Daoy (cell line): ENCODE data around the gene BBLN. TPM values are rescaled to one million over a fixed set of nuclear protein-coding genes. Genes with fewer than 3 reads are reported as not detected.
"Not testable (repeated sequence)": the region's sequence is repeated elsewhere in the genome, so short reads cannot be mapped to it uniquely, and the experiment has no call there.

Source experiments
- DNase-seq: peaks from one replicate; pipeline ENCODE4 v3.0.0-alpha.2; 2015; ENCODE audit warnings: low read depth
- total RNA-seq: library from RNA; depleted of rRNA; stranded (reverse); fragments of >200 nt; shearing (Covaris generic); gene quantifications from 2 replicates; pipeline ENCODE4 v1.2.3, GENCODE V29; 2014

The BBLN gene
- total RNA-seq, 1 experiment from 2014 or later: 121 TPM

DNA sequence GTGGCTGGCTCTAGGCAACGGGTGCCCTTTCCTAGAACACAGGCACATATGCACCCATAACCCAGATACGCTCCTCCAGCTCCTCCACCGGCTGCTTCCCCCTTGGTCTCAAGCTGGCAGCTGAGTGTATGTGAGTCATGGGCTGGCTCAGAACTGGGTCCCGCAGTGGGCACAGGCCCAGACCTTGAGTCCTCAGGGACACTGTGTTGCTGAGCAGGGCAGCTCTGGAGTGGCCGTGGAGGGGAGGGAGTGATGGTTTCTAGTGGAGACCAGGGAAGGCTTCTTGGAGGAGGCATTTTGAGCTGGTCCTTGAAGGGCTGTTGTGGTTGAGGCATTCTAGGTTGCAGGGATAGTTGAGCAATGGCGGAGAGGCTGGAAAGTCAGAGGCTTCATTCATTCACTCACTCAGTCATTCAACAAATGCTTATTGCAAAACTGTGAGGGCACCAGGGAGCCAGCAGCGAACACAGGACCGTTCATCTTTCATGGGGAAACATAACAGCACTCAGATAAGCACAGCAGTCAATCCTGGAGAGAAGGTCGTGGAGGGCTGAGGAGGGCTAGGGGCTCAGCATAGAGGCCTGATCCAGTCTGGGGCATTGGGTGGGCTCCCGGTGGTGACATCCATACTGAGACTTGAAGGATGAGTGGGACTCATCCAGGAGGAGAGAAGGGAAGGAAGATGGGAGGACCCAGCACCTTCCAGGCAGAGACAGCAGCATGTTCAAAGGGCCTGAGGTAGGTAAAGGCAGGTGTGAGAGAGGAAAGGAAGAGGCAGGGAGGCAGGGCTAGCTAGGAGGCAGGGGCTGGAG, 2.4 kb downstream of the BBLN start:
- DNase-seq: peak; percentile 76

DNA sequence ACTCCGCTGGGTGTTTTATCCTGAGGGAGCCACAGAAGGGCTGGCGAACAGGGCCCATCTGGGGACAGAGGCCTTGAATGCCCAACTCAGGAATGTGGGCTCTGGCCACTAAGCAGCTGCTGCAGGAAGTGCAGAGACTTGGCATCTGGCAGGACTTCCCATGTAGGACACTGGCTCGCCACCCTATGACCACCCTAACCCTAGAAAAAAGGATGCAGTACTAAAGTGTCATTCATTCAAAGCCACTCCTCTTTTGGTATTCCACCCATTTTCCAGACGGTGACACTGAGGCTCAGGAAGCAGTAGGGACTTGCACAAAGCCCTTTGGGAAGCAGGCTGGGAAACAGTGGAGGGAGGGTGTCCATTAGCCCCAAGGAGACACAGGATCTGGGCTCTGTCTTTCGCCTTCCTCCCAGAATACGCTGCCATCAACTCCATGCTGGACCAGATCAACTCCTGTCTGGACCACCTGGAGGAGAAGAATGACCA, 3.0 kb downstream of the BBLN start:
- DNase-seq: no peak

- no peak for DNase-seq
Observed at GRCh38 chr9:128163523-128164306, 3.6 kb downstream of the BBLN start.

GRCh38 chr9:128164307-128164885, 4.3 kb downstream of the BBLN start:
- DNase-seq: no peak

DNA sequence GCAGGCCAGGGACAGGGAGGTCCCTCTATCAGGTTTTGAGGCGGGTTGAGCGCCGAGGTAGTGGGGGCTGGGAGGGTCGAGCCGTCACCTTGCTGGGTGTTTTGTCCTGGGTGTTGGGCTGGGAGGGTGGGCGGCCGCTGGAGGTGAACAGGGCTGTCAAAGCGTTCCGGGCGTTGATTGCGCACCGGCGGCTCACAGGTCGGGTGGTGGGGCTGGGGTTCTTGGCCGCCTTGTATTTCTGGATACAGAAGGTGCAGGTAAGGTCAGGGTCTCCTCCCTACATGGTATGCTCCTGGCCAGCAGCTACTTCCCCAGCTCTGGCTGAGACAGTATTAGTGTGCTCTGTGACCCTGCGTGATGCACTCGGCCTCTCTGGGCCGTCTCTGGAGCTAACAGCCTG, 6.1 kb downstream of the BBLN start:
- no peak for DNase-seq

GRCh38 chr9:128167209-128167608, 7.1 kb downstream of the BBLN start:
- no peak for DNase-seq

- DNase-seq: peak; percentile 32
Observed at GRCh38 chr9:128168731-128169308, 8.8 kb downstream of the BBLN start.

DNA sequence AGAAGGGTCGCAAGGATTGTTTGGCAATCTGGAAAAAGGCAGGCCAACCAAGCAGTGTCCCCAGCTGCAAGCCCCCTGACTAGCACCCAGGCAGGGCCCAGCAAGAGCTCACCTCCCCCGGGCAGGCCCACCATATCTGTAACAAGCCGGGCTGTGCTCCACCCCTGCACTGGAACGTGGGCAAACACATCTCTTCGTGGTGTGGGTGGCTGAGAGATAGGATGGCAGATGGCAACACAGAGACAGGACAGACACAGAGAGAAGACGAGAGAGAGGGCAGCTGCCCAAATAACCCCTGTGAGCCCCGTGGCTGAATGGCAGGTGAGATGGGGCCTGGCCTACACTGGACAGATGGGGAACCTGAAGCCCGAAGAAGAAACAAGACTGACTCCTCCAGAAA, 9.4 kb downstream of the BBLN start:
- DNase-seq: no peak

DNA sequence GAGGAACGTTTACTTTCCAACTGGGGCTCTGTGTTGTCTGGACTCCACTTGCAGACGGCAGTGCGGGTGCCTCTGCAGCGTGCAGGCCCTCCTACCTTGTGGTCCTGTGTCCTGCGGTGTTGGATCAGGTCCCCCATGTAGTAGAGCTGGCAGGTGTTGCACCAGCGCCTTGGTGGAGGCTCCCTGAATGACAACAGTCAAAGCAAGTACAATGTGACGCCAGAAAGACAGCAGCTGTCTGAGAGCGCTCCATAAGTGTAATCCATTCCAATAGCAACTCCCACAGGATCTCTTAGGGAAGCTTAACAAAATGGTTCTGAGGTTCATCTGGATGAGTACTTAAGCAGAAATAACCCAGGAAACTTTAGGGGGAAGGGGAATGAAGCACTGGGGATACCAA, 9.9 kb downstream of the BBLN start:
- no peak for DNase-seq

DNA sequence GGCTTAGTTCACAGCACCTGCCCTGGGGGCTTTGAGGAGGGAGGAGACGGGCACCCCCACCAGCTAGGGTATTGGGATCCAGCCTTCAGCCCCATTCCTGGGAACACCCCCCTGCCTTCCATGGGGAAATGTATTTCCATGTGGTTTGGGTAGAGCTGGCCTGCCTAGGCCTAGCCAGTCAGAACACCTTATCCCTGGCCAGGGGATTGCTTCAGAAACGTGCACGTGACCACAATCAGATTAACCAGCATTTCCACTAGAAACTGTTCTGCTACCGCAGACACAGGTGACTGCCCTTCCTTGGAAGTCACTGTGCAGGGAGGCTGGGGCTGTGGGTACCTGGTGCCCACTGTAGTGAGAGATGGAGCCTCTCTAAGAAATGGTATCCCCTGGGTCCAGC, 14.0 kb downstream of the BBLN start:
- no peak for DNase-seq

GRCh38 chr9:128175102-128175563, 15.1 kb downstream of the BBLN start:
- DNase-seq: no peak

DNA sequence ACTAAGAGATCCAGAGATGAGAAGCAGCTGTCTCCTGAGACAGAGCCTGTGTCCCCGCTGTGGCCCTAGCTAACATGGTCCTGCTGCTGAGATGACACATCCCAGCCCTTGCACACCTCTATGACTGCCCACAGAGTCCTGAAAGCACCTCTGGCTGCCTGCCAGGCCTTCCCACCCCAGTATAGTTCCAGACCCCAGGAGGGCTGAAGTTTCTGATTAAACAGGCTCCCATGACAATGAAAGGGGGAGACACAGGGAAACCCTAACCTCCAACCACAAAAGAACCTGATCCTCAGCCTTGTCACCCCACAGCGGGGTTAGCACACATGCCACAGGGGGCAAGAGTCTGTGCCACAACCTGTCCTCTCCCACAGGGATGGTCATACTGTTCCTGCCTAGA, 15.7 kb downstream of the BBLN start:
- no peak for DNase-seq

DNA sequence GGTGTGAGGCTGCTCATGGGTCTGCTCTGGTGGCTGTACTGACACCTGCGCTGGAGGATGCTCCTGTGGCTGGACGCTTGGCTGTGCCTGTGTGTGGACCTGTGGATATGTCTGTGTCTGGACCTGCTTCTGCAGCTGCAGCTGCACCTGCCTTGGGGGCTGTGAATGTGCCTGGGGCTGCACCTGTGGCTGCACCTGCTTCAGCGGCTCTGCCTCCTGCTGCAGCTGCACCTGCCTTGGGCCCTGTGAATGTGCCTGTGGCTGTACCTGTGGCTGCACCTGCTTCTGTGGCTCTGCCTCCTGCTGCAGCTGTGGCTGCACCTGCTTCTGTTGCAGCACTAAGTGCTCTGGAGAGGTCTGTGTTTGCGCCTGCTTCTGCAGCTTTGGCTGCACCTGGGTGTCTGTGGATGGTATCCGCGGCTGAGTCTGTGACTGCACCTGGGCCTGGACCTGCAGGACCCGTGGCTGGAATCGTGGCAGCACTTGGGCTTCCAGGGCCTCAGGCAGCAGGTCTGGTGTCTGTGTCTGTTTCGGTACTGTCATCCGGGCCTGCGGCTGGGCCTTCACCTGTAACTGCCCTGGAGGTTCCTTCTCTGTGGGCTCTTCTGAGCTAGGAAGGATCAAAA, 18.9 kb downstream of the BBLN start:
- no peak for DNase-seq

DNA sequence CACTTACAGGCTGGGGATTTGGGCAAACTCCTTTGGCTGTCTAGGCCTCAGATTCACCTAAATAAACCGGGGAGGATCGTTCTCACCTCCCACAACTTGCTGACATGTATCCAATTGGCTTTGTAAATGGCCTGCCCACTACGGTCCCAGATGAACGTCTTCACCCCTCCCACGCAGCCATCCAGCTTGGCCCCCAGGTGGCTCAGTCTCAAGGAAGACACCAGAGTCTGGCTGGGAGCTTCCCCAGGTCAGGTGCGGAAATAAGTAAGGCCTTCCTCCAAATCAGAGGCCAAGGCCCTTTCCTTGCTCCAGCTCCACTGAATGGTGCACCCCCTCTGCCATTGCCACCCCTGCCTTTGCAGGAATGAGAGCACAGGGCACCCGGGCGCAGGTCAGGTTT, 19.9 kb downstream of the BBLN start:
- DNase-seq: no peak

DNA sequence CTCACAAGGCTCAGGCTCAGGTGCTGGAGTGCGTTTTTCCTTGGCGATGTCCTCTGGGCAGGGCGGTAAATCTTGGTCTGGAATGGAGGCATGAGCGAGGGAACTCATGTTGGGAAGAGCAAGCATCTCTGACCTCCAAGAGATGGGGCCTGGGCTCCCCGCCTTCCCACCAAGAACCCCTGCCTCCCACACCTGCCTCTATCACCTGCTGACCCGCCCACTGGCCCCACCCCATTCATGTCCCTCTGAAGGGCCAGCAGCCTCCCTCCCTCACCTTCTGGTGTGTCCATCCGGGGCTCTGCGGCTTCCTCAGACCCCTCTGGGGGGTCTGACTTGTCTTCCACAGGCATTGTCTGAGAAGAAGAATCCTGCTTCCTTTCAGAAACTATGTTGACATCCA, 20.4 kb downstream of the BBLN start:
- no peak for DNase-seq

DNA sequence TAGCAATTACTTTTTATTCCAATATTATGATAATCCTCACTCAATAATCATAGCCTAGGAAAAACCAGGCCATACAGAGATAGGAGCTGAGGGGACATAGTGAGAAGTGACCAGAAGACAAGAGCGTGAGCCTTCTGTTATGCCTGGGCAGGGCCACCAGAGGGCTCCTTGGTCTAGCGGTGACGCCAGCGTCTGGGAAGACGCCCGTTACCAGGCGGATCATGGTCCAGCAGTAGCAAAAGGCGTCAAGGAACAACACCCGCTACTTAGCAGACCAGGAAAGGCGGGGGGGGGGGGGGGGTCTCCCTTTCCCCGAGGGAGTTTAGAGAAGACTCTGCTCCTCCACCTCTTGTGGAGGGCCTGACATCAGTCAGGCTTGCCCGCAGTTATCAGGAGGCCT, 21.4 kb downstream of the BBLN start:
- DNase-seq: not testable (repeated sequence)

DNA sequence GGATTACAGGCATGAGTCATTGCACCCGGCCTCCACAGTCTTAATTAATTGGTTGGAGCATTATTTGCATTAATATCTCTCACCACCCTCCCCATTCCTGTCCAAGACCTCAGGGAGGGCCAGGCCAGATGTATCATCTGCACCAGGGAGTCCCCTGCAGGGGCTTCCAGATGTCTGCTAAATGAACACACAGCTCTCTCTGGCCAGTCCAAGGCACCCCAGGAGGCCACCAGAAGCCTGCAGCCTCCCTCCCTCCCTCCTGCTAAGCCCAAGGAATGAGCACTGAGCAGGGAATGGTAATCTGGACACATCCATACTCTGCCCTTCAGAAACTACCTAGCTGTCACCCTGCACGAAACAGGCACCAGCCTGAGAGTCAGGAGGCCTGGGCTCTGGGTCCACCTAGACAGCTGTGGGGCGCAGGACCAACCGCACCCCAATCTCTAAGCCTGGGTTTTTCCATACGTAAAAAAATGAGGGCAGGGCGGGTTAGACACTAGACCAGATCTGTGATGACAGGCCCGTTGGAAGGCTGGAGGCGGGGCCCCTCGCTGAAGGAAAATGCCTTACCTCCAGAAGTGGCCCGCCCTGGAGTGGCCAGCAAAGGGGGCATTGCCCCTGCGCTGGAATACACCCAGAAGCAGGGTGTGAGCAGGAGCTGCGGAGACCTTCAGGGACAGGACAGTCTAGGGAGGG, 23.0 kb downstream of the BBLN start:
- no peak for DNase-seq

DNA sequence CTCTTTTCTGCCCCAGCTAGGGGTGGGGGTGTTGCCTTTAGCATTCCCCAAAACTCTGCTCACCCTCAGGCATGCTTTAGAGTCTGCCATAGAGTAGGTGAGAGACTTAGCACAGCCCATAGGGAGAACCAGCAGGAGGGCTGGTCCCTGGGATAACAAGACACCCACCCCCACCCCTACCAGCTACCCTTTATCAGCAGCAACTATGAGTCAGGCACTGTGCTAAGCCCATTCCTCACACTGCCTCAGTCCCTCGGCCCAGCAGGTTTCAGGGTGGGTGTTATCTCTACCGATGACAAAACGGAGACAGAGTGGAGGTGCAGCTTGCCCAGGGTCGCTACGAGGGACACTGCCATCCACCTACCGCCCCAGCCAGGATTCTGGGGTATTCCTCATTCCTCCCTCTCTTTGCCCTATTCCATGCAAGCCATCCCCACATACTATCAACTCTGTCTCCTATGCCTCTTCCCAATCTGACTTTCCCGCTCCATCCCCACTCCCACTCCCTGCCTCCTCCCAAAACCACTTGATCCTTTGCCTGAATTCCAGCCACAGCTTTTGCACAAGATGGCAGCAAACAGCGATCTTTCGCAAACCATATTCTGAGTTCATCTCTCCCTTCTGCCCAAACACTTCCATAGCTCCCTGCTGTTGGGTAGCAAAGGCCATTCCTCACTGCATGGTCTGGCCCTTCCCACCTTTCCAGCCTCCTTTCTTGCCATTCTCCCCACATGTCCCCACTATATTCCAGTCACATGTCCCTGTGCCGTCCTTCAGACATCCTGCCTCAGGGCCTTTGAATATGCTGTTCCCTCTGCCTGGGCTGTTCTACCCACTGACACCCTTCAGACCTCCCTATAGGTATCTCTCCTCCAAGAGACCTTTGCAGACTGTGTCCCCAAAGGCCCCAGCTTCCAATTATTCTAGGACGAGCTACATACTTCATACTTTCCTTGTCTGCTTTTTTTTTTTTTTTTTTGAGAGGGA, 26.2 kb downstream of the BBLN start:
- DNase-seq: no peak

DNA sequence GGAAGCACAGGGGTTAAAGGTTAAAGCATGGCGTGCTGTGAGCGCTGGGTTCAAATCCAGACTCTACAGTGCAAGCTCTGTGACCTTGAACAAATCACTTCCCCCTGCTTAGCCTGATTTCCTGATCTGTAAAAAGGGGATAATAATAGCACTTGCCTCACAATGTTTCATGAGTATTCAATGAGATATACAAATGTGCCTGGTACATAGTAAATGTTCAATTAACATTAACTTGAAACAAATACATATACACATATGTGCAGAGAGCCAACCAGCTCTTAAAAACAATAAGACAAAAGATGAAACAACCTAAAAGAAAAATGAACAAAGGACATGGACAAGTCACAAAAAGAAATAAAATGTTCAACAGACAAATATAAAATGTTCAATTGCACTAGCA, 27.3 kb downstream of the BBLN start:
- no peak for DNase-seq

- no peak for DNase-seq
Observed at GRCh38 chr9:128188209-128188608, 28.1 kb downstream of the BBLN start.
